Measurements from ENCODE around the gene GPN2.
"Not testable (repeated sequence)": the region's sequence is repeated elsewhere in the genome, so short reads cannot be mapped to it uniquely, and the experiment has no call there.

GPN2 gene

GRCh38 chr1:26907071-26907917, 17.2 kb upstream of the GPN2 start:
- intact Hi-C loops (cut with DNase I), result no loop called here
- no peak for DNase-seq

- intact Hi-C loops (cut with DNase I), result no loop called here
- DNase-seq, result no peak
Observed at GRCh38 chr1:26900815-26901511, 10.9 kb upstream of the GPN2 start.

GRCh38 chr1:26900001-26900814, 10.1 kb upstream of the GPN2 start, which contains the start of gene GPATCH3:
Gene GPATCH3, minus strand, starts transcription at chr1:26900467. Its CDS starts 25 bp downstream, at chr1:26900442.
- intact Hi-C loops (cut with DNase I), result no loop called here
- peak; percentile 85 to 96 (median 91) for DNase-seq

GRCh38 chr1:26897351-26897750, 7.3 kb upstream of the GPN2 start:
- intact Hi-C loops (cut with DNase I), result no loop called here
- DNase-seq, result no peak

GRCh38 chr1:26894263-26894662, 4.2 kb upstream of the GPN2 start:
- no peak for DNase-seq
- intact Hi-C loops (cut with DNase I), result no loop called here

GRCh38 chr1:26890467-26890796, 349 bp upstream of the GPN2 start:
- DNase-seq, result no peak

GRCh38 chr1:26888231-26888630, 1.9 kb downstream of the GPN2 start:
- intact Hi-C loops (cut with DNase I), result no loop called here
- no peak for DNase-seq

More at GRCh38 chr1:26890467-26890796, 349 bp upstream of the GPN2 start:
- intact Hi-C loops (cut with DNase I), result no loop called here

GRCh38 chr1:26887125-26887524, 3.0 kb downstream of the GPN2 start:
- peak in 1 of 42 donors; percentile 41 for DNase-seq
- intact Hi-C loops (cut with DNase I), result no loop called here

- intact Hi-C loops (cut with DNase I), result no loop called here
- DNase-seq, result peak in 6 of 42 donors; percentile 23 to 61 (median 52)
Observed at GRCh38 chr1:26882696-26883463, 7.2 kb downstream of the GPN2 start.

GRCh38 chr1:26881611-26882010, 8.5 kb downstream of the GPN2 start:
- intact Hi-C loops (cut with DNase I); DNase-seq: not testable (repeated sequence)

GRCh38 chr1:26879793-26880192, 10.3 kb downstream of the GPN2 start:
- intact Hi-C loops (cut with DNase I), result loop anchor here (5.0 to 10.0 kb wide), 3 partner anchors 67 to 275 kb away; no protein-coding TSS in a partner anchor

GRCh38 chr1:26877326-26877725, 12.8 kb downstream of the GPN2 start:
- intact Hi-C loops (cut with DNase I), result loop anchor here (5.0 to 10.0 kb wide), 3 partner anchors 65 to 273 kb away; no protein-coding TSS in a partner anchor
- DNase-seq, result no peak

More at GRCh38 chr1:26879793-26880192, 10.3 kb downstream of the GPN2 start:
- no peak for DNase-seq

GRCh38 chr1:26874896-26875295, 15.2 kb downstream of the GPN2 start:
- intact Hi-C loops (cut with DNase I), result loop anchor here (5.0 to 10.0 kb wide), 3 partner anchors 63 to 270 kb away; no protein-coding TSS in a partner anchor
- no peak for DNase-seq

GRCh38 chr1:26873097-26873496, 17.0 kb downstream of the GPN2 start:
- DNase-seq, result not testable (repeated sequence)
- intact Hi-C loops (cut with DNase I), result loop anchor here (10.0 kb wide), 2 partner anchors 78 to 268 kb away; no protein-coding TSS in a partner anchor

- intact Hi-C loops (cut with DNase I), result no loop called here
- DNase-seq, result peak; percentile 89 to 98 (median 96)
Observed at GRCh38 chr1:26864610-26865480, 25.2 kb downstream of the GPN2 start.

- no peak for DNase-seq
- intact Hi-C loops (cut with DNase I), result no loop called here
Observed at GRCh38 chr1:26863685-26864077, 26.4 kb downstream of the GPN2 start.

Data from head of caudate nucleus (tissue), 42 donors.